BLaER1 treated with 17β-estradiol and CSF1 and Interleukin-3, amounts not matched to agents 10 nM and 100 nM (cell line): Measurements from ENCODE around the gene HAPLN2.
A peak's percentile ranks its signal among the peaks of the same experiment; 100 is the strongest.

ENCODE experiments used
- H3K27ac ChIP-seq, 11 experiments: shearing (Covaris generic); formaldehyde crosslinking; 2 replicates each; pipeline ENCODE4 v1.8.1; 2022
- H3K27me3 ChIP-seq, 11 experiments: shearing (Covaris generic); formaldehyde crosslinking; 2 replicates each; pipeline ENCODE4 v1.8.1; 2022
- H3K36me3 ChIP-seq, 11 experiments: shearing (Covaris generic); formaldehyde crosslinking; 2 replicates each; pipeline ENCODE4 v1.8.1; 2022
- H3K4me1 ChIP-seq, 10 experiments: shearing (Covaris generic); formaldehyde crosslinking; 2 replicates each; pipeline ENCODE4 v1.8.1; 2022
- H3K4me2 ChIP-seq, 11 experiments: shearing (Covaris generic); formaldehyde crosslinking; 2 replicates each; pipeline ENCODE4 v1.8.1; 2022
- H3K4me3 ChIP-seq, 10 experiments: shearing (Covaris generic); formaldehyde crosslinking; 2 replicates each; pipeline ENCODE4 v1.8.1; 2022
- H3K9ac ChIP-seq, 11 experiments: shearing (Covaris generic); formaldehyde crosslinking; 2 replicates each; pipeline ENCODE4 v1.8.1; 2022
- H3K9me3 ChIP-seq, 11 experiments: shearing (Covaris generic); formaldehyde crosslinking; replicated peaks in 1 of 11; 2 replicates each; pipeline ENCODE4 v1.8.1; 2022
- H4K20me1 ChIP-seq, 11 experiments: shearing (Covaris generic); formaldehyde crosslinking; 2 replicates each; pipeline ENCODE4 v1.8.1; 2022
- Cebpa-rat ChIP-seq, 11 experiments: shearing (Covaris generic); IDR thresholded peaks; 2 replicates each; pipeline ENCODE4 v1.8.1; 2022

HAPLN2 gene

DNA sequence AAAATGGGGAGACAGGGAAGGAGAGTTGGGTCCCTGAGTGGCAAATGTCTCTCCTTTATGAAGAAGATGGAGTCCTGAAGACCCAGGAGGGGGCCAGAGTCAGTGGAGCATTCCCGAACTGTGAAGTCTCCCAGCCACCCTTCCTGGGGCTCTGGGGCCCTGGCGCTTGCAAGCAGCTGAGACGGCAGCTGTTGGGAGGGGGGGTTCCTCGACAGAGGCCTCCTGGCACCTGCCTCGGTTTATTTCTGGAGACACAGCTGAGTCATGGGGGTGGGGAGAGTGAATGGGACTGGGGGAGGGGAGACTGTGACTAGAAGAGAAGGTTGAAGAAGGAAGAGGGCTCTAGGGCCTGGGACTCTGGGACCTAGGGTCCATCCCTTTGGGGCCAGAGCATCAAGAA lies 44.0 kb downstream of the HAPLN2 start:
- no peaks in the 10 kb centered on the region for H3K9me3 ChIP-seq
- H3K27me3 ChIP-seq = peaks cover 0 to 10% (median 6%) of the 10 kb centered on the region in 11 experiments; a peak in 11 of 22 replicates
- peak overlapping the region in 3 of 10 experiments; percentile 2 to 27 (median 14); a peak in 3 of 20 replicates for H3K4me3 ChIP-seq
- peaks cover 93 to 100% (median 96%) of the 10 kb centered on the region in 10 experiments for H3K4me1 ChIP-seq
- no peaks in the 10 kb centered on the region for H3K36me3 ChIP-seq
- peak overlapping the region in 10 of 11 experiments; percentile 9 to 75 (median 35); a peak in 12 of 22 replicates for H3K9ac ChIP-seq
- TF ChIP-seq Cebpa-rat (IDR thresholded peaks at IDR 0.05) = no peak
- H3K4me2 ChIP-seq = peak overlapping the region; percentile 86 to 99 (median 95)
- H4K20me1 ChIP-seq = peaks cover 0 to 14% (median 0%) of the 10 kb centered on the region in 11 experiments; a peak in 4 of 22 replicates
- H3K27ac ChIP-seq = peak overlapping the region in 9 of 11 experiments; percentile 27 to 70 (median 63); a peak in 14 of 22 replicates

DNA sequence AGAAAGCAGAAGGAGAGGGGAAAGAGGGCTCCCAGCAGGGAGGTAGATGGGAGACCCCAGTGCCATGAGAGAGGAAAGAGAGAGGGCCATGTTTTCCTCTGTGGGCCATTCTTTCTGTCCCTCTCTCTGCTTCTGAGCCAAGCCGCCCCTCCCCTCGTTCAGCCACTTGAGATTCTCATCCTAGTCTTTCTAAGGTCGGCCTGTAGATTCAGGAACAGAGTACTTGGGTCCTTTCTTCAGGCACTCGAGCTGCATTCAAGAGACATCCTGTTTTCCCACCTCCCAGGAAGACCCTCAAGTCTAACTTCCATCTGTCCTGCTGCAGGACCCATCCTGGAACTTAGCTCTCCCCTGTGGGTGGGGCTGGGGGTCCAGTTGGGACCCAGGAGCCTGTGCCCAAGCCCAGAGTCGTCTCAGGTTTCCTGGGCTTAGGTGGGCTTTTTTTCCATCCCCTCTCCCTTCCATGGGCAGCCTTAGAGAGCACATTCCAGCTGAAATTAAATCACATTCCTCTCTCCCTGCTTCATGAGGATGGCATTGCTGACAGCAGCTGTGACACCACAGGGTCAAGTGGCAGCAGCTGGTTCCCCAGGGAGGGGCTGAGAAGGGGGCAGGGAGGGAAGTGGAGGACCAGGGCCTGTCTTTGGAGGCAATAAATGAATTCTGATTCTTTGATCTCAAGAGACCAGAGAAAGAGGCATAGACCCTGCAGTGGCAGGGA lies 45.0 kb downstream of the HAPLN2 start:
- Histone ChIP-seq H3K4me1 (peaks cover 83 to 99% (median 97%) of the 10 kb centered on the region in 10 experiments), H3K27ac (peak overlapping the region in 10 of 11 experiments; percentile 0 to 70 (median 54); a peak in 14 of 22 replicates), H3K36me3 (no peaks in the 10 kb centered on the region), H3K27me3 (no peaks in the 10 kb centered on the region; a peak in 1 of 22 replicates), H3K4me3 (peak overlapping the region in 6 of 10 experiments; percentile 5 to 48 (median 28); a peak in 7 of 20 replicates), H4K20me1 (peaks cover 0 to 14% (median 0%) of the 10 kb centered on the region in 11 experiments; a peak in 4 of 22 replicates), H3K9ac (peak overlapping the region; percentile 10 to 75 (median 52); a peak in 14 of 22 replicates), H3K4me2 (peak overlapping the region; percentile 86 to 99 (median 95)), H3K9me3 (no peaks in the 10 kb centered on the region)
- no peak for TF ChIP-seq Cebpa-rat (IDR thresholded peaks at IDR 0.05)

DNA sequence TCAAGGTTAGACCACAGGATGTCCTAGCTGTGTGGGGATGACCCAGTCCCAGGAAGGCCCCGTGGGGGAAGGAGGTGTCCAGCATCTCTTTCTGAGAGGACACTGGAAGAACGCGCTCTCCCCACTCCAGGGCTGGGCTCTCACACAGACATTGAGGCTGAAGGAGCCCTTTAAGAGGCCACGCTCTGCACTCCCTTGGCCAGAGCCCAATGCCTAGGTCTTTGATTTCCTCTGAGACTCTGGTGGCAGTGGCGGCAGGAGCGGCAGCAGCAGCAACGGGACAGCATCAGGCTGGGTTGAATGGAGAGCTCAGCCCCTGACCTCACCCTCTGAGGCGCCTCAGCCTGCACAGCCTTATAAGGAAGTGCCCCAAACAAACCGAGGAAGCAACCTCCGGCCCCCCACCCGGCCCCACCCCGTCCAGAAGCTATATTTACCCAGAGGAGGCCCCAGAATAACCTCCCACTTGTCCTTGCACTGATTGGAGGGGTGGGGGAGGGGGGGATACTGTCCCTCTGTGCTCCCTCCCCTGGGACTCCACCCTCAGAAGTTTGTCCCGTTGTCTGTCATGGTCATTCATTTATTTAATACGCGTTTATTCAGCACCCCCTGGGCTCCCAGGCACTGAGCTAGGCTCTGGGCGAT lies 45.7 kb downstream of the HAPLN2 start:
- H3K4me3 ChIP-seq = peak overlapping the region in 6 of 10 experiments; percentile 5 to 48 (median 28); a peak in 7 of 20 replicates
- H3K4me1 ChIP-seq = peaks cover 76 to 99% (median 97%) of the 10 kb centered on the region in 10 experiments
- peak overlapping the region; percentile 86 to 99 (median 95) for H3K4me2 ChIP-seq
- H3K36me3 ChIP-seq = no peaks in the 10 kb centered on the region
- no peak for TF ChIP-seq Cebpa-rat (IDR thresholded peaks at IDR 0.05)
- no peaks in the 10 kb centered on the region for H3K27me3 ChIP-seq
- H4K20me1 ChIP-seq = peaks cover 0 to 14% (median 0%) of the 10 kb centered on the region in 11 experiments; a peak in 4 of 22 replicates
- H3K27ac ChIP-seq = peak overlapping the region in 10 of 11 experiments; percentile 0 to 70 (median 54); a peak in 13 of 22 replicates
- H3K9ac ChIP-seq = peak overlapping the region in 10 of 11 experiments; percentile 10 to 75 (median 54); a peak in 14 of 22 replicates
- no peaks in the 10 kb centered on the region for H3K9me3 ChIP-seq

DNA sequence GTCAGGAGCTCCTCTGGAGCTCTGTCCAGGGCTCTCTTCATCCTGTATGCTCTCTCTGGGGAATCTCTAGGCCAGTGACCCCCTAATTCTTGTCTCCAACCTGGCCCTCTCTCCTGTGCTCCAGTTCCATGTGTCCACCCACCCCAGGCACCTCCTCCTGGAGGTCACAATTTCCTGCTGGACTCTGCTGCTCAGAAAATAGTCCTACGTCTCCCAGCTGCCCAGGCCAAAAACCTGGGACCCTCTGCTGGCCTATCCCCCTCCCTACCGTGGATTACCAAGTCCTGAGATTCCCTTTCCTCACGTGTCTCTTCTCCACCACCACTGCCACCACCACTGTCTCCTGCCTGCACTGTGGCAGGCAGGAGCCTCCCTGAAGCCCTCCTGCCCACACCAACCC lies 46.3 kb downstream of the HAPLN2 start:
- Histone ChIP-seq H3K4me1 (peaks cover 72 to 99% (median 97%) of the 10 kb centered on the region in 10 experiments), H3K4me2 (peak overlapping the region; percentile 86 to 99 (median 95)), H4K20me1 (peaks cover 0 to 12% (median 0%) of the 10 kb centered on the region in 11 experiments; a peak in 4 of 22 replicates), H3K9ac (peak overlapping the region in 8 of 11 experiments; percentile 10 to 52 (median 25); a peak in 9 of 22 replicates), H3K27me3 (no peaks in the 10 kb centered on the region), H3K27ac (peak overlapping the region in 7 of 11 experiments; percentile 10 to 54 (median 23); a peak in 10 of 22 replicates), H3K9me3 (no peaks in the 10 kb centered on the region), H3K4me3 (no peak overlapping the region), H3K36me3 (no peaks in the 10 kb centered on the region)
- TF ChIP-seq Cebpa-rat (IDR thresholded peaks at IDR 0.05) = no peak

DNA sequence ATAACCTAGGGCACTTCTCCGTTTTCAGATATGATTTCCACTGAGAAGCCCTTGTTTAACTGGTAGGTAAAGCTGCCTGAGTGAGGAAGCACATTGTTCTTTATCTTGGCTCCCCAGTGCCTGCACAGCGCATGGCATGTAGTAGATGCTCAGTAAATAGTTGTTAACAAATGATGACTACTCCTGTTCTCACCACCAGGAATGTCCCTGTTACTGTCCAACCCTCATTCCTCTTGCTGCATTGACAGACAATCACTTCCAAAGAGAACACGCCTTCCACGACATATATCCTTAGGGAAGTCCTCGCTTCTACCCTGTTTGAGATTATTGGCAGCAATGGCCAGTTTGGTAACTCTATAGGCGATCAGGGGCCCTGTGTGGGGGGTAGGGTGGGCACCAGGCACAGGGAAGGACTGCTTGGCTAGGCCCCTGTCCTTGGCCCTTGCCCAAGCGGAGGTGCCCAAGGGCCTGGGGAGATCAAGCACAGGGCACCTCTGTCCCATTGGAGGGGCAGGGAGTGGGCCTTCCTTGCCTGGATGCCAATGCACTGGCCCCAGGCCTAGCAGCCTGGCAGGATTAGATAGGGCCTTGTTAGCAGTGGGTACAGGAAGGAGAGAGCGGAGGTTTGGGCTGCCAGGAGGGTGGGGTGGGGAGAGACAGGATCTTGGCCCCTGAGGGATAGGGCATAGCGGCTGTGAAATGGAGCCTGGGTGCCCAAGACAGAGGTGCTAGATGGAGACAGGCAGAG lies 47.8 kb downstream of the HAPLN2 start:
- Histone ChIP-seq H3K36me3 (no peaks in the 10 kb centered on the region), H3K9ac (peak overlapping the region in 4 of 11 experiments; percentile 2 to 55 (median 41); a peak in 2 of 22 replicates)

DNA sequence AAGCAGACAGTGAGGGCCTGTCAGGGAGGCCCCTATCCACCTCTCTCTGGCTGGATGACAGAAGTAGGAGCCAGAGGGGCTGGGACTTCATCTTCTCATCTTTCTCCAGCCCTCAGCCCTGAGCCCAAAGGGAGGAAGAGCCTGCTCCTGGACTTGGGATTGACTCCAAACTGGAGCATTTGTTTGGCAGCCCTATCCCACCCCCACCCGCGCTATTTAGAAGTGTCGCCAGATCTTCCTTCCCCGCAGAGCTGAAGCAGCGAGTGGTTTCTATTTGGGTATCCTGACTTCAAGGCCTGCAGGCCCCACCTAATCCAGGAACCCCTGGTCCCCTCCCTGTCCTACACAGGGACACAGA lies 48.4 kb downstream of the HAPLN2 start:
- H3K27ac ChIP-seq = peak overlapping the region in 5 of 11 experiments; percentile 1 to 42 (median 10); a peak in 3 of 22 replicates
- H4K20me1 ChIP-seq = no peaks in the 10 kb centered on the region; a peak in 1 of 22 replicates
- no peaks in the 10 kb centered on the region for H3K9me3 ChIP-seq
- H3K4me2 ChIP-seq = peak overlapping the region; percentile 32 to 98 (median 56); a peak in 21 of 22 replicates
- H3K9ac ChIP-seq = peak overlapping the region in 6 of 11 experiments; percentile 2 to 55 (median 32); a peak in 7 of 22 replicates
- peaks cover 0 to 17% (median 0%) of the 10 kb centered on the region in 11 experiments; a peak in 3 of 22 replicates for H3K27me3 ChIP-seq
- no peaks in the 10 kb centered on the region for H3K36me3 ChIP-seq
- H3K4me3 ChIP-seq = no peak overlapping the region
- peaks cover 51 to 88% (median 85%) of the 10 kb centered on the region in 10 experiments for H3K4me1 ChIP-seq
- no peak for TF ChIP-seq Cebpa-rat (IDR thresholded peaks at IDR 0.05)

More for the DNA sequence above, 47.8 kb downstream of the HAPLN2 start:
- peaks cover 57 to 93% (median 91%) of the 10 kb centered on the region in 10 experiments for H3K4me1 ChIP-seq
- H3K27me3 ChIP-seq = peaks cover 0 to 13% (median 0%) of the 10 kb centered on the region in 11 experiments; a peak in 3 of 22 replicates
- peak overlapping the region; percentile 32 to 98 (median 86); a peak in 21 of 22 replicates for H3K4me2 ChIP-seq
- TF ChIP-seq Cebpa-rat (IDR thresholded peaks at IDR 0.05) = no peak
- peak overlapping the region in 5 of 11 experiments; percentile 1 to 42 (median 10); a peak in 2 of 22 replicates for H3K27ac ChIP-seq
- no peaks in the 10 kb centered on the region for H3K9me3 ChIP-seq
- no peak overlapping the region for H3K4me3 ChIP-seq
- H4K20me1 ChIP-seq = peaks cover 0 to 2% (median 0%) of the 10 kb centered on the region in 11 experiments; a peak in 2 of 22 replicates

DNA sequence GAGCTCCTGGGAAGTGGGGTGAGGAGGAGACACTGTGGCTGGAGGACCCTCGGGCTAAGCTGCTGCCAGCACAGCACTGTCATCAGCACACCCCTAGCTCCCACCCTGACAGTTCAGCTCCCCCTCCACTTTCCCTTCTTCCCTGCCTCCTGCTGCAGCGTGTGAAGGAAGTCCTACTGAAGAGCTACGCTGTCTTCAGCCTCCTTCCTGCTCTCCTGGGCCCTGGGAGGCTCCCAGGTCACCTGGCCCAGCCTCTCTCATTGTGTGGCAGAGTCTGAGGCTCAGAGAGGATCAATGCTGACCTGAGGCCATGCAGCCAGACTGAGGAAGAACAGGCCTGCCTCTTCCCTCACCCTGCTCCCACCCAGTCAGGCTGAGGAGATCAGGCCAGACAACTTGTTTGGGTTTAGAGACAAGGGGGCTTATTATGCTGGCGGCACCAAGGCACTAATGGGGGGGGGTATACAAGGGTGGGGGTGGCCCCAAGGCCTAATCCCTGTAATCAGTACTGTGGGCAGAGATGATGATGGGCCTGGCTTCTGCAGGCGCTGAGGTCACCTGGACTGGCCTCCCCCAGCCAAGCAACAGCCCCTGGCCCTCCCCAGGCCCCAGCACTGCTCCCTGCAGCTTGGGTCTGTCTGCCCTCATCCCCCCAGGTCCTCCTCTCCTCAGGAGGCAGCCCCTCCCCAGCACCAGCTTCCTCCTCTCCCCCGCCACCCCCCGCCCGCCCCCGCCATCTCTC lies 48.9 kb downstream of the HAPLN2 start:
- H3K27me3 ChIP-seq = peaks cover 0 to 17% (median 0%) of the 10 kb centered on the region in 11 experiments; a peak in 3 of 22 replicates
- peaks cover 46 to 82% (median 79%) of the 10 kb centered on the region in 10 experiments for H3K4me1 ChIP-seq
- peaks cover 0 to 2% (median 0%) of the 10 kb centered on the region in 11 experiments; a peak in 1 of 22 replicates for H4K20me1 ChIP-seq
- TF ChIP-seq Cebpa-rat (IDR thresholded peaks at IDR 0.05) = no peak
- H3K27ac ChIP-seq = peak overlapping the region in 3 of 11 experiments; percentile 1 to 42 (median 8); a peak in 2 of 22 replicates
- no peaks in the 10 kb centered on the region for H3K9me3 ChIP-seq
- H3K4me2 ChIP-seq = peak overlapping the region; percentile 32 to 98 (median 56); a peak in 21 of 22 replicates
- H3K36me3 ChIP-seq = no peaks in the 10 kb centered on the region
- H3K9ac ChIP-seq = peak overlapping the region in 7 of 11 experiments; percentile 2 to 55 (median 31); a peak in 8 of 22 replicates
- H3K4me3 ChIP-seq = no peak overlapping the region
